NB4 (cell line): ENCODE data around the gene PUM2.
A peak's percentile ranks its signal among the peaks of the same experiment; 100 is the strongest.

Experiments
- DNase-seq: peaks from one replicate; pipeline ENCODE4 v3.0.0; 2010; ENCODE audit warnings: low read depth
- H3K4me3 ChIP-seq: one replicate; pipeline ENCODE4 v1.5.1; 2011; ENCODE audit warnings: mild to moderate bottlenecking, low read depth, low read length, moderate library complexity
- MYC ChIP-seq: IDR thresholded peaks from 2 replicates; pipeline ENCODE4 v1.6.1; 2011; ENCODE audit warnings: low read depth, low read length
- POLR2A ChIP-seq: IDR thresholded peaks from 2 replicates; pipeline ENCODE4 v1.6.1; 2011; ENCODE audit warnings: mild to moderate bottlenecking; ENCODE audit not compliant: insufficient read length; ENCODE audit errors: extremely low read depth
- TF ChIP-seq, protein P1 (sequence below): IDR thresholded peaks from one replicate; pipeline ENCODE4 v1.5.1; 2012; ENCODE audit warnings: low read depth, low read length
- TF ChIP-seq, protein P2 (sequence below): IDR thresholded peaks from 2 replicates; pipeline ENCODE4 v1.6.1; 2011; ENCODE audit warnings: low read depth, low read length

Gene PUM2

DNA sequence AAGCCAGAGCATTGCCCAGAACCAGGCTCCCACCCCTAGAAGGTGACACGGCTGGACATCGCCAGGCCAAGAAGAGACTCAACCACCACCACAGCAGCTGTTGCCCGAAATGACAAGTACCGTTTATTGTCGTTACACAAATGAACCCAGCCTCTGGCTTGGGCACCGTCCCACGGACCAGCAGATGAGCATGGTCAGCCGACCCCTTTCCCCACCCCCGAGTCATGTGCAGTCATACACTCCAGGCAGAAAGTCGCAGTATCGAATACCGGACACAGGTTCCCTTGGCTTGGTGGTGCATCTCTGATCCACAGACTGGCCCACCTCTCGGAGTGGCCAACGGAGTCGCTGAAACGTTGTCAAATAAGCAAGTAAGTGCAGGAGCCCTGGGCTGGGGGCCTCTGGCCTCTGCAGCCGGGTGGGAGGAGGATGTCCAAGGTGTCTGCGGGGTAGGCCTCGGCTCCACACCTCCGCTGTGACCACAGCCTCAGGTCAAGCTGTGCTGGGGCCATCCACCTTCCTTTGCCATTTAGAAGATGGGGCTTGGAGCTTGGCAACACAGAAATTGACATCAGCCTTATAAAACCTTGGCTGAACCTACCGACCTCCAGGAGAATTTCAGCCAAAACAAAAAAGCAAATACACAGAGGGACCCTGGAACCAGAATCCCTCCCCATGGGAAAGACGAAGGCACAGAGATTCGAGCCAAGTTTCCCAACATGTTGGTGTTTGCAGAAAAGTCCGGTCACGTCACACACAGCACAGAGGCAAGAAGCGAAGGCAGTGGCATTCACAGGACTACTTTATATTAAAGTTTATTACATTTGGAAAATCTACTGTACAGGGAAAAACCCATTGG, 149.7 kb downstream of the PUM2 start:
- H3K4me3 ChIP-seq, result no peak overlapping the region
- TF ChIP-seq, protein P1, sequence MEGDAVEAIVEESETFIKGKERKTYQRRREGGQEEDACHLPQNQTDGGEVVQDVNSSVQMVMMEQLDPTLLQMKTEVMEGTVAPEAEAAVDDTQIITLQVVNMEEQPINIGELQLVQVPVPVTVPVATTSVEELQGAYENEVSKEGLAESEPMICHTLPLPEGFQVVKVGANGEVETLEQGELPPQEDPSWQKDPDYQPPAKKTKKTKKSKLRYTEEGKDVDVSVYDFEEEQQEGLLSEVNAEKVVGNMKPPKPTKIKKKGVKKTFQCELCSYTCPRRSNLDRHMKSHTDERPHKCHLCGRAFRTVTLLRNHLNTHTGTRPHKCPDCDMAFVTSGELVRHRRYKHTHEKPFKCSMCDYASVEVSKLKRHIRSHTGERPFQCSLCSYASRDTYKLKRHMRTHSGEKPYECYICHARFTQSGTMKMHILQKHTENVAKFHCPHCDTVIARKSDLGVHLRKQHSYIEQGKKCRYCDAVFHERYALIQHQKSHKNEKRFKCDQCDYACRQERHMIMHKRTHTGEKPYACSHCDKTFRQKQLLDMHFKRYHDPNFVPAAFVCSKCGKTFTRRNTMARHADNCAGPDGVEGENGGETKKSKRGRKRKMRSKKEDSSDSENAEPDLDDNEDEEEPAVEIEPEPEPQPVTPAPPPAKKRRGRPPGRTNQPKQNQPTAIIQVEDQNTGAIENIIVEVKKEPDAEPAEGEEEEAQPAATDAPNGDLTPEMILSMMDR, result no peak
- TF ChIP-seq, protein P2, sequence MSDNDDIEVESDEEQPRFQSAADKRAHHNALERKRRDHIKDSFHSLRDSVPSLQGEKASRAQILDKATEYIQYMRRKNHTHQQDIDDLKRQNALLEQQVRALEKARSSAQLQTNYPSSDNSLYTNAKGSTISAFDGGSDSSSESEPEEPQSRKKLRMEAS, result no peak
- TF ChIP-seq POLR2A (no peak), MYC (no peak)
- no peak for DNase-seq

DNA sequence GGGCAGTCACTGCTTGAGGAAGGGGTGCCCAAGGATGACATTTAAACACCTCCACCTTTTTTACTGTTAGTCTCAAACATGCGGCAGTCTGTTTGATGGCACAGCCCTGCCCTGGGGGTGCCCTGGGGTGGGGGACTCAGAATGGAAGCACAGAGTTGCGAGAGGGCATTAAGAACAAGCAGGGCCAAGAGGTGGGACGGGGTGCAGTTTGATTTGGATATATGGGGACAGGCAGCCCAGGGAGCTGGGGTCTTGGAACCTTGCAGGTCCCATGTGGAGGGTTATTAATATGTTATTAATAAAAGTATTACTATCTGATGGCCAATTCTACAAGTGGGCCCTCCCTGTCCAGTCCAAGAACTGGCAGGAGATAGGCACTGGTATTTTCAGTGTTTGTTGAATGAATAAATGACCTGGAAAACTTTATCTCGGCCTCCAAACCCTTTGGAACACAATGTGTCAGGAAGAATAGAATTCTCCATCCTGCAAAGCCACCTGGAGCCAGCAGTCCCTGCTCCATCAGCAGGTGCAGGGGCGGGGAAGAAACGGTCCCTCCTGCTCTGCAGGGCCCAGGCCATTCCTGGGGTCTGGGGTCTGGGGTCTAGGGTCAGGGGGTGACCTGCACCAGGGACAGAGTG, 150.9 kb downstream of the PUM2 start:
- H3K4me3 ChIP-seq, result no peak overlapping the region
- no peak for DNase-seq
- TF ChIP-seq, protein P1, result no peak
- TF ChIP-seq MYC (no peak), POLR2A (no peak)
- TF ChIP-seq, protein P2, result no peak

- H3K4me3 ChIP-seq, result no peak overlapping the region
- no peak for TF ChIP-seq POLR2A
- TF ChIP-seq, protein P1, result no peak
- TF ChIP-seq MYC, result no peak
- peak; percentile 44 for DNase-seq
These were observed 151.6 kb downstream of the PUM2 start for GRCh38 chr2:20198796-20199632.
